ENCODE data around the gene ARFIP1.

Gene ARFIP1

GRCh38 chr4:152928286-152928685 lies 148.5 kb downstream of the ARFIP1 start:
- Histone ChIP-seq H2AK5ac (ENCODE audit: low read depth, low read length) (no peak overlapping the region), H2BK15ac (ENCODE audit: low read length) (no peak overlapping the region), H4K8ac (ENCODE audit: low read depth, low read length) (no peak overlapping the region), H3K9me3 (replicated peaks in 1 of 2; ENCODE audit: control insufficient read depth in 2 of 2, insufficient read depth in 1 of 2, low read depth in 1 of 2, low read length in 2 of 2) (no peaks in the 10 kb centered on the region), H3K9ac (ENCODE audit: low read depth, low read length, poor library complexity) (no peak overlapping the region), H2BK5ac (ENCODE audit: low read length) (no peak overlapping the region), H3K23ac (ENCODE audit: low read depth, low read length, poor library complexity) (no peak overlapping the region), H3K14ac (ENCODE audit: low read length) (no peak overlapping the region), H3K36me3 (replicated peaks in 1 of 2; ENCODE audit: control insufficient read depth in 2 of 2, insufficient read depth in 2 of 2, low read length in 2 of 2) (no peaks in the 10 kb centered on the region), H3K4ac (ENCODE audit: low read length) (no peak overlapping the region), H2BK12ac (ENCODE audit: low read length) (no peak overlapping the region), H3K4me2 (ENCODE audit: insufficient read depth, low read length, poor library complexity, severe bottlenecking) (no peak overlapping the region), H3K4me1 (ENCODE audit: control insufficient read depth in 2 of 2, insufficient read depth in 1 of 2, low read depth in 1 of 2, low read length in 2 of 2) (peaks cover 2 to 3% of the 10 kb centered on the region in 2 donors), H2BK120ac (ENCODE audit: low read depth, low read length) (no peak overlapping the region), H4K91ac (ENCODE audit: low read depth, low read length, poor library complexity) (no peak overlapping the region), H3K79me1 (ENCODE audit: low read depth, low read length) (no peaks in the 10 kb centered on the region), H2AFZ (ENCODE audit: low read length) (no peak overlapping the region), H3K4me3 (ENCODE audit: low read length in 2 of 2) (no peak overlapping the region), H3K18ac (ENCODE audit: low read length) (no peak overlapping the region), H3K27me3 (ENCODE audit: control insufficient read depth in 3 of 3, insufficient read depth in 3 of 3, low read depth in 1 of 3, low read length in 3 of 3) (peaks cover 0 to 7% (median 0%) of the 10 kb centered on the region in 3 experiments), H3K27ac (replicated peaks; ENCODE audit: low read length) (no peak overlapping the region)
- no peak for DNase-seq (ENCODE audit: low spot score)
- WGBS, 2 donors (ENCODE audit: extremely low coverage in 2 of 2, insufficient read length in 2 of 2, insufficient replicate concordance in 1 of 2), result no CpG with 5 or more reads among the region's 4 CpGs

- Histone ChIP-seq H3K79me1 (ENCODE audit: low read depth, low read length) (no peaks in the 10 kb centered on the region), H2BK5ac (ENCODE audit: low read length) (no peak overlapping the region), H4K8ac (ENCODE audit: low read depth, low read length) (no peak overlapping the region), H3K36me3 (replicated peaks in 1 of 2; ENCODE audit: control insufficient read depth in 2 of 2, insufficient read depth in 2 of 2, low read length in 2 of 2) (no peaks in the 10 kb centered on the region), H2BK15ac (ENCODE audit: low read length) (no peak overlapping the region), H3K27ac (replicated peaks; ENCODE audit: low read length) (no peak overlapping the region), H2BK12ac (ENCODE audit: low read length) (no peak overlapping the region), H3K9me3 (replicated peaks in 1 of 2; ENCODE audit: control insufficient read depth in 2 of 2, insufficient read depth in 1 of 2, low read depth in 1 of 2, low read length in 2 of 2) (no peaks in the 10 kb centered on the region), H4K91ac (ENCODE audit: low read depth, low read length, poor library complexity) (no peak overlapping the region), H3K27me3 (ENCODE audit: control insufficient read depth in 3 of 3, insufficient read depth in 3 of 3, low read depth in 1 of 3, low read length in 3 of 3) (peaks cover 0 to 21% (median 4%) of the 10 kb centered on the region in 3 experiments), H3K4me3 (ENCODE audit: low read length in 2 of 2) (no peak overlapping the region), H2BK120ac (ENCODE audit: low read depth, low read length) (no peak overlapping the region), H3K14ac (ENCODE audit: low read length) (no peak overlapping the region), H3K4ac (ENCODE audit: low read length) (no peak overlapping the region), H3K18ac (ENCODE audit: low read length) (no peak overlapping the region), H3K4me2 (ENCODE audit: insufficient read depth, low read length, poor library complexity, severe bottlenecking) (no peak overlapping the region), H2AK5ac (ENCODE audit: low read depth, low read length) (no peak overlapping the region), H2AFZ (ENCODE audit: low read length) (no peak overlapping the region), H3K23ac (ENCODE audit: low read depth, low read length, poor library complexity) (no peak overlapping the region), H3K4me1 (ENCODE audit: control insufficient read depth in 2 of 2, insufficient read depth in 1 of 2, low read depth in 1 of 2, low read length in 2 of 2) (peaks cover 2 to 3% of the 10 kb centered on the region in 2 donors), H3K9ac (ENCODE audit: low read depth, low read length, poor library complexity) (no peak overlapping the region)
- no CpG with 5 or more reads among the region's 1 CpG for WGBS, 2 donors (ENCODE audit: extremely low coverage in 2 of 2, insufficient read length in 2 of 2, insufficient replicate concordance in 1 of 2)
- DNase-seq (ENCODE audit: low spot score), result no peak
Observed at GRCh38 chr4:152929888-152930287, 150.1 kb downstream of the ARFIP1 start.

GRCh38 chr4:152935143-152935542 lies 155.4 kb downstream of the ARFIP1 start:
- no peaks in the 10 kb centered on the region for H3K36me3 ChIP-seq (replicated peaks in 1 of 2; ENCODE audit: control insufficient read depth in 2 of 2, insufficient read depth in 2 of 2, low read length in 2 of 2)
- peaks cover 2 to 10% of the 10 kb centered on the region in 2 donors for H3K4me1 ChIP-seq (ENCODE audit: control insufficient read depth in 2 of 2, insufficient read depth in 1 of 2, low read depth in 1 of 2, low read length in 2 of 2)
- H3K23ac ChIP-seq (ENCODE audit: low read depth, low read length, poor library complexity), result no peak overlapping the region
- H2AK5ac ChIP-seq (ENCODE audit: low read depth, low read length), result no peak overlapping the region
- H3K9me3 ChIP-seq (replicated peaks in 1 of 2; ENCODE audit: control insufficient read depth in 2 of 2, insufficient read depth in 1 of 2, low read depth in 1 of 2, low read length in 2 of 2), result peaks cover 0 to 13% of the 10 kb centered on the region in 2 donors
- H3K4me3 ChIP-seq (ENCODE audit: low read length in 2 of 2), result peak overlapping the region in 1 of 2 donors; percentile 56
- no peak overlapping the region for H3K27ac ChIP-seq (replicated peaks; ENCODE audit: low read length)
- H4K91ac ChIP-seq (ENCODE audit: low read depth, low read length, poor library complexity), result no peak overlapping the region
- H3K27me3 ChIP-seq (ENCODE audit: control insufficient read depth in 3 of 3, insufficient read depth in 3 of 3, low read depth in 1 of 3, low read length in 3 of 3), result peaks cover 0 to 71% (median 27%) of the 10 kb centered on the region in 3 experiments
- peaks cover 2% of the 10 kb centered on the region for H3K79me1 ChIP-seq (ENCODE audit: low read depth, low read length)
- peak overlapping the region; percentile 97 for H2AFZ ChIP-seq (ENCODE audit: low read length)
- DNase-seq (ENCODE audit: low spot score), result peak; percentile 35
- no peak overlapping the region for H3K18ac ChIP-seq (ENCODE audit: low read length)
- no CpG with 5 or more reads among the region's 16 CpGs for WGBS, 2 donors (ENCODE audit: extremely low coverage in 2 of 2, insufficient read length in 2 of 2, insufficient replicate concordance in 1 of 2)
- H2BK5ac ChIP-seq (ENCODE audit: low read length), result no peak overlapping the region
- no peak overlapping the region for H2BK12ac ChIP-seq (ENCODE audit: low read length)
- no peak overlapping the region for H2BK120ac ChIP-seq (ENCODE audit: low read depth, low read length)
- H3K14ac ChIP-seq (ENCODE audit: low read length), result no peak overlapping the region
- peak overlapping the region; percentile 99 for H3K4me2 ChIP-seq (ENCODE audit: insufficient read depth, low read length, poor library complexity, severe bottlenecking)
- H4K8ac ChIP-seq (ENCODE audit: low read depth, low read length), result no peak overlapping the region
- H3K9ac ChIP-seq (ENCODE audit: low read depth, low read length, poor library complexity), result no peak overlapping the region
- no peak overlapping the region for H3K4ac ChIP-seq (ENCODE audit: low read length)
- H2BK15ac ChIP-seq (ENCODE audit: low read length), result no peak overlapping the region

- peak within 1 kb of the TSS; percentile 94 for H3K23ac ChIP-seq (ENCODE audit: low read depth, low read length, poor library complexity)
- H4K91ac ChIP-seq (ENCODE audit: low read depth, low read length, poor library complexity), result peak within 1 kb of the TSS; percentile 92
- H3K27ac ChIP-seq (replicated peaks; ENCODE audit: low read length), result no peak within 1 kb of the TSS
- H3K4ac ChIP-seq (ENCODE audit: low read length), result peak within 1 kb of the TSS; percentile 66
- peak within 1 kb of the TSS; percentile 61 for H2BK120ac ChIP-seq (ENCODE audit: low read depth, low read length)
- no peaks in the 10 kb centered on the region for H3K36me3 ChIP-seq (replicated peaks in 1 of 2; ENCODE audit: control insufficient read depth in 2 of 2, insufficient read depth in 2 of 2, low read length in 2 of 2)
- peaks cover 0 to 76% (median 27%) of the 10 kb centered on the region in 3 experiments for H3K27me3 ChIP-seq (ENCODE audit: control insufficient read depth in 3 of 3, insufficient read depth in 3 of 3, low read depth in 1 of 3, low read length in 3 of 3)
- H3K18ac ChIP-seq (ENCODE audit: low read length), result peak within 1 kb of the TSS; percentile 98
- peak within 1 kb of the TSS; percentile 98 for H4K8ac ChIP-seq (ENCODE audit: low read depth, low read length)
- peak within 1 kb of the TSS; percentile 87 for H2BK5ac ChIP-seq (ENCODE audit: low read length)
- peak within 1 kb of the TSS; percentile 97 for H2BK15ac ChIP-seq (ENCODE audit: low read length)
- H2BK12ac ChIP-seq (ENCODE audit: low read length), result peak within 1 kb of the TSS; percentile 90
- peak within 1 kb of the TSS; percentile 90 for H2AK5ac ChIP-seq (ENCODE audit: low read depth, low read length)
- peak within 1 kb of the TSS; percentile 99 for H3K4me2 ChIP-seq (ENCODE audit: insufficient read depth, low read length, poor library complexity, severe bottlenecking)
- H3K9ac ChIP-seq (ENCODE audit: low read depth, low read length, poor library complexity), result peak within 1 kb of the TSS; percentile 90
- peak; percentile 51 for DNase-seq (ENCODE audit: low spot score)
- peaks cover 0 to 13% of the 10 kb centered on the region in 2 donors for H3K9me3 ChIP-seq (replicated peaks in 1 of 2; ENCODE audit: control insufficient read depth in 2 of 2, insufficient read depth in 1 of 2, low read depth in 1 of 2, low read length in 2 of 2)
- H3K79me1 ChIP-seq (ENCODE audit: low read depth, low read length), result peaks cover 2% of the 10 kb centered on the region
- H3K14ac ChIP-seq (ENCODE audit: low read length), result peak within 1 kb of the TSS; percentile 94
- peak within 1 kb of the TSS; percentile 97 for H2AFZ ChIP-seq (ENCODE audit: low read length)
- no CpG with 5 or more reads among the region's 75 CpGs for WGBS, 2 donors (ENCODE audit: extremely low coverage in 2 of 2, insufficient read length in 2 of 2, insufficient replicate concordance in 1 of 2)
- H3K4me1 ChIP-seq (ENCODE audit: control insufficient read depth in 2 of 2, insufficient read depth in 1 of 2, low read depth in 1 of 2, low read length in 2 of 2), result peaks cover 2 to 10% of the 10 kb centered on the region in 2 donors
- peak within 1 kb of the TSS; percentile 56 to 86 for H3K4me3 ChIP-seq (ENCODE audit: low read length in 2 of 2)
Observed at GRCh38 chr4:152935631-152936445, 156.1 kb downstream of the ARFIP1 start, which contains the start of gene FHDC1. TSS of gene FHDC1 (plus strand) at chr4:152936323. CDS start at chr4:152943058, 6,735 bp downstream.

All from neuronal stem cell (in vitro differentiated cells).